ENCODE data around the gene SCN10A.

- TF ChIP-seq TAF1 (IDR thresholded peaks at IDR 0.05; ENCODE audit: control insufficient read depth, extremely low read depth, insufficient read depth, low read length, severe bottlenecking) (no peak), FOXM1 (IDR thresholded peaks at IDR 0.05; ENCODE audit: low read depth) (no peak), FOXM1 (CRISPR knock-in tag; IDR thresholded peaks at IDR 0.05; ENCODE audit: low read depth) (no peak), ZNF644 (tag; IDR thresholded peaks at IDR 0.05; ENCODE audit: low read depth) (no peak), EP300 (IDR thresholded peaks at IDR 0.05; ENCODE audit: low read length) (no peak), MAX (CRISPR knock-in tag; IDR thresholded peaks at IDR 0.05) (no peak), HIVEP1 (CRISPR knock-in tag; IDR thresholded peaks at IDR 0.05) (no peak)
- TF ChIP-seq, protein P1, sequence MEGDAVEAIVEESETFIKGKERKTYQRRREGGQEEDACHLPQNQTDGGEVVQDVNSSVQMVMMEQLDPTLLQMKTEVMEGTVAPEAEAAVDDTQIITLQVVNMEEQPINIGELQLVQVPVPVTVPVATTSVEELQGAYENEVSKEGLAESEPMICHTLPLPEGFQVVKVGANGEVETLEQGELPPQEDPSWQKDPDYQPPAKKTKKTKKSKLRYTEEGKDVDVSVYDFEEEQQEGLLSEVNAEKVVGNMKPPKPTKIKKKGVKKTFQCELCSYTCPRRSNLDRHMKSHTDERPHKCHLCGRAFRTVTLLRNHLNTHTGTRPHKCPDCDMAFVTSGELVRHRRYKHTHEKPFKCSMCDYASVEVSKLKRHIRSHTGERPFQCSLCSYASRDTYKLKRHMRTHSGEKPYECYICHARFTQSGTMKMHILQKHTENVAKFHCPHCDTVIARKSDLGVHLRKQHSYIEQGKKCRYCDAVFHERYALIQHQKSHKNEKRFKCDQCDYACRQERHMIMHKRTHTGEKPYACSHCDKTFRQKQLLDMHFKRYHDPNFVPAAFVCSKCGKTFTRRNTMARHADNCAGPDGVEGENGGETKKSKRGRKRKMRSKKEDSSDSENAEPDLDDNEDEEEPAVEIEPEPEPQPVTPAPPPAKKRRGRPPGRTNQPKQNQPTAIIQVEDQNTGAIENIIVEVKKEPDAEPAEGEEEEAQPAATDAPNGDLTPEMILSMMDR (IDR thresholded peaks at IDR 0.05 in 2 of 3, conservative IDR thresholded peaks at IDR 0.05 in 1 of 3; ENCODE audit: insufficient read depth in 2 of 3, low read depth in 1 of 3, low read length in 3 of 3) = no peak
These were observed 8.3 kb upstream of the SCN10A start for GRCh38 chr3:38824349-38824748.
